Stomach (tissue), 4 donors: ENCODE data around the gene WDR7.

Experiments used
- EP300 ChIP-seq: sonication (generic); formaldehyde crosslinking; IDR thresholded peaks from one replicate; pipeline ENCODE4 v1.6.1; 2017; ENCODE audit warnings: antibody characterized with exemption
- POLR2A ChIP-seq, 4 donors: fragments of 450-650 bp; IDR thresholded peaks; one replicate each; pipeline ENCODE4 v1.6.1; 2016; ENCODE audit warnings: antibody characterized with exemption in 4 of 4, control low read depth in 2 of 4, mild to moderate bottlenecking in 1 of 4, moderate library complexity in 1 of 4
- TF ChIP-seq, protein P1 (sequence below), 7 experiments: fragments of 450-650 bp in 4 of 7; fragments of 200-600 bp in 3 of 7; sonication (generic) in 3 of 7; IDR thresholded peaks; one replicate each; pipeline ENCODE4 v1.5.1; 2016 to 2019; ENCODE audit warnings: antibody characterized with exemption in 7 of 7, control low read depth in 2 of 7, mild to moderate bottlenecking in 1 of 7

GRCh38 chr18:56903686-56904085 is 252.5 kb downstream of the WDR7 start:
- TF ChIP-seq, protein P1, sequence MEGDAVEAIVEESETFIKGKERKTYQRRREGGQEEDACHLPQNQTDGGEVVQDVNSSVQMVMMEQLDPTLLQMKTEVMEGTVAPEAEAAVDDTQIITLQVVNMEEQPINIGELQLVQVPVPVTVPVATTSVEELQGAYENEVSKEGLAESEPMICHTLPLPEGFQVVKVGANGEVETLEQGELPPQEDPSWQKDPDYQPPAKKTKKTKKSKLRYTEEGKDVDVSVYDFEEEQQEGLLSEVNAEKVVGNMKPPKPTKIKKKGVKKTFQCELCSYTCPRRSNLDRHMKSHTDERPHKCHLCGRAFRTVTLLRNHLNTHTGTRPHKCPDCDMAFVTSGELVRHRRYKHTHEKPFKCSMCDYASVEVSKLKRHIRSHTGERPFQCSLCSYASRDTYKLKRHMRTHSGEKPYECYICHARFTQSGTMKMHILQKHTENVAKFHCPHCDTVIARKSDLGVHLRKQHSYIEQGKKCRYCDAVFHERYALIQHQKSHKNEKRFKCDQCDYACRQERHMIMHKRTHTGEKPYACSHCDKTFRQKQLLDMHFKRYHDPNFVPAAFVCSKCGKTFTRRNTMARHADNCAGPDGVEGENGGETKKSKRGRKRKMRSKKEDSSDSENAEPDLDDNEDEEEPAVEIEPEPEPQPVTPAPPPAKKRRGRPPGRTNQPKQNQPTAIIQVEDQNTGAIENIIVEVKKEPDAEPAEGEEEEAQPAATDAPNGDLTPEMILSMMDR (IDR thresholded peaks at IDR 0.05): no peak
- TF ChIP-seq POLR2A (IDR thresholded peaks at IDR 0.05): no peak
- TF ChIP-seq EP300: no peak
